ENCODE data around the gene PGM5. TPM values are rescaled to one million over a fixed set of nuclear protein-coding genes. Genes with fewer than 3 reads are reported as not detected.

PGM5 gene
- total RNA-seq, 1 experiment from 2014 or later = 0.15 TPM

DNA sequence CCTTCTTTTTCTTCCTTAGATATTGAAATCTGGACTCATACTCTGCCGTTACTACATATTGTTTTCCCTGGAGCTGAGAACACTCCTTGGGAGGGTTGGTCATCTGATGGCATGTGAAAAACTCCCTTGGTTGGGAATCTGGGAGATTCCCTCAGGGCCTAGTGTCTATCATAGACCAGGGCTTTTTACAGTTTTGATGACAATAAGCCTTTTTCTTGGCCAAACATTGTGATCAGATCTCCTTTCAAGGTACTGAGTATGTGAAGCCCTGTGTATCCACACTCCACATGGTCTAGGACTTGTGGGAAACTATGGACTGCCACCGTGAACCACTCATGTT is 151.4 kb downstream of the PGM5 start:
- Histone ChIP-seq H2AFZ (ENCODE audit: low read depth, low read length, poor library complexity, severe bottlenecking) (peak overlapping the region; percentile 16), H3K27ac (ENCODE audit: low read depth, low read length) (no peak overlapping the region), H4K20me1 (ENCODE audit: insufficient read depth) (no peaks in the 10 kb centered on the region), H3K36me3 (ENCODE audit: control insufficient read depth in 1 of 2, insufficient read depth in 2 of 2, low read length in 2 of 2) (no peaks in the 10 kb centered on the region), H3K79me2 (ENCODE audit: insufficient read depth, low read length) (no peaks in the 10 kb centered on the region), H3K4me2 (ENCODE audit: low read length) (no peak overlapping the region), H3K9me3 (ENCODE audit: control insufficient read depth in 1 of 2, insufficient read depth in 1 of 2, low read depth in 1 of 2, low read length in 2 of 2) (no peaks in the 10 kb centered on the region), H3K4me1 (ENCODE audit: control insufficient read depth in 1 of 2, insufficient read depth in 2 of 2, low read length in 2 of 2) (no peaks in the 10 kb centered on the region), H3K9ac (ENCODE audit: low read length) (no peak overlapping the region), H3K27me3 (ENCODE audit: insufficient read depth, low read length) (peaks cover 12% of the 10 kb centered on the region; the same call in 1 of the 2 replicates), H3K4me3 (replicated peaks in 1 of 2; ENCODE audit: low read depth in 1 of 2, low read length in 2 of 2) (no peak overlapping the region), H3K9me2 (ENCODE audit: insufficient read depth) (no peaks in the 10 kb centered on the region)
- POLR2A ChIA-PET = no interaction called here
- TF ChIP-seq ZNF274 (IDR thresholded peaks at IDR 0.05; ENCODE audit: low read depth, low read length) = no peak
- no peak for TF ChIP-seq TCF7L2 (IDR thresholded peaks at IDR 0.05; ENCODE audit: borderline replicate concordance, extremely low read depth, insufficient read depth, insufficient read length)
- no peak for TF ChIP-seq SP1 (IDR thresholded peaks at IDR 0.05; ENCODE audit: low read depth)
- TF ChIP-seq, protein P1, sequence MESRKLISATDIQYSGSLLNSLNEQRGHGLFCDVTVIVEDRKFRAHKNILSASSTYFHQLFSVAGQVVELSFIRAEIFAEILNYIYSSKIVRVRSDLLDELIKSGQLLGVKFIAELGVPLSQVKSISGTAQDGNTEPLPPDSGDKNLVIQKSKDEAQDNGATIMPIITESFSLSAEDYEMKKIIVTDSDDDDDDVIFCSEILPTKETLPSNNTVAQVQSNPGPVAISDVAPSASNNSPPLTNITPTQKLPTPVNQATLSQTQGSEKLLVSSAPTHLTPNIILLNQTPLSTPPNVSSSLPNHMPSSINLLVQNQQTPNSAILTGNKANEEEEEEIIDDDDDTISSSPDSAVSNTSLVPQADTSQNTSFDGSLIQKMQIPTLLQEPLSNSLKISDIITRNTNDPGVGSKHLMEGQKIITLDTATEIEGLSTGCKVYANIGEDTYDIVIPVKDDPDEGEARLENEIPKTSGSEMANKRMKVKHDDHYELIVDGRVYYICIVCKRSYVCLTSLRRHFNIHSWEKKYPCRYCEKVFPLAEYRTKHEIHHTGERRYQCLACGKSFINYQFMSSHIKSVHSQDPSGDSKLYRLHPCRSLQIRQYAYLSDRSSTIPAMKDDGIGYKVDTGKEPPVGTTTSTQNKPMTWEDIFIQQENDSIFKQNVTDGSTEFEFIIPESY (IDR thresholded peaks at IDR 0.05; ENCODE audit: extremely low read depth, insufficient replicate concordance, low read length) = no peak
- TF ChIP-seq EZH2 (IDR thresholded peaks at IDR 0.05) = no peak
- TF ChIP-seq ELF1 (IDR thresholded peaks at IDR 0.05; ENCODE audit: borderline replicate concordance, low read depth) = no peak
- no peak for TF ChIP-seq CBX3 (IDR thresholded peaks at IDR 0.05; ENCODE audit: low read depth)
- TF ChIP-seq, protein P2, sequence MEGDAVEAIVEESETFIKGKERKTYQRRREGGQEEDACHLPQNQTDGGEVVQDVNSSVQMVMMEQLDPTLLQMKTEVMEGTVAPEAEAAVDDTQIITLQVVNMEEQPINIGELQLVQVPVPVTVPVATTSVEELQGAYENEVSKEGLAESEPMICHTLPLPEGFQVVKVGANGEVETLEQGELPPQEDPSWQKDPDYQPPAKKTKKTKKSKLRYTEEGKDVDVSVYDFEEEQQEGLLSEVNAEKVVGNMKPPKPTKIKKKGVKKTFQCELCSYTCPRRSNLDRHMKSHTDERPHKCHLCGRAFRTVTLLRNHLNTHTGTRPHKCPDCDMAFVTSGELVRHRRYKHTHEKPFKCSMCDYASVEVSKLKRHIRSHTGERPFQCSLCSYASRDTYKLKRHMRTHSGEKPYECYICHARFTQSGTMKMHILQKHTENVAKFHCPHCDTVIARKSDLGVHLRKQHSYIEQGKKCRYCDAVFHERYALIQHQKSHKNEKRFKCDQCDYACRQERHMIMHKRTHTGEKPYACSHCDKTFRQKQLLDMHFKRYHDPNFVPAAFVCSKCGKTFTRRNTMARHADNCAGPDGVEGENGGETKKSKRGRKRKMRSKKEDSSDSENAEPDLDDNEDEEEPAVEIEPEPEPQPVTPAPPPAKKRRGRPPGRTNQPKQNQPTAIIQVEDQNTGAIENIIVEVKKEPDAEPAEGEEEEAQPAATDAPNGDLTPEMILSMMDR (IDR thresholded peaks at IDR 0.05 in 2 of 3, conservative IDR thresholded peaks at IDR 0.05 in 1 of 3; ENCODE audit: borderline replicate concordance in 1 of 3, insufficient read depth in 1 of 3, low read depth in 2 of 3, low read length in 2 of 3) = no peak
- no peak for TF ChIP-seq SIN3A (IDR thresholded peaks at IDR 0.05; ENCODE audit: low read depth)
- no peak for TF ChIP-seq POLR2AphosphoS5 (IDR thresholded peaks at IDR 0.05; ENCODE audit: low read depth, low read length)
- no peak for TF ChIP-seq CEBPB (IDR thresholded peaks at IDR 0.05; ENCODE audit: low read depth)
- no peak for TF ChIP-seq YY1 (IDR thresholded peaks at IDR 0.05; ENCODE audit: extremely low read depth, insufficient replicate concordance, low read depth, low read length)
- TF ChIP-seq, protein P3, sequence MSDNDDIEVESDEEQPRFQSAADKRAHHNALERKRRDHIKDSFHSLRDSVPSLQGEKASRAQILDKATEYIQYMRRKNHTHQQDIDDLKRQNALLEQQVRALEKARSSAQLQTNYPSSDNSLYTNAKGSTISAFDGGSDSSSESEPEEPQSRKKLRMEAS (IDR thresholded peaks at IDR 0.05) = no peak
- TF ChIP-seq, protein P4, sequence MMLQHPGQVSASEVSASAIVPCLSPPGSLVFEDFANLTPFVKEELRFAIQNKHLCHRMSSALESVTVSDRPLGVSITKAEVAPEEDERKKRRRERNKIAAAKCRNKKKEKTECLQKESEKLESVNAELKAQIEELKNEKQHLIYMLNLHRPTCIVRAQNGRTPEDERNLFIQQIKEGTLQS (IDR thresholded peaks at IDR 0.05) = no peak
- no TSS peak for BruUV-seq (replicated peaks)
- intact Hi-C loops (cut with micrococcal nuclease) = no loop called here
- RAD21 ChIA-PET (ENCODE audit: low non-redundant PET in 1 of 2, low total read pairs in 2 of 2, uncharacterized antibody in 2 of 2, unreplicated experiment in 2 of 2) = no interaction called here
- no peak for ATAC-seq
- CTCF ChIA-PET = interaction anchor here (0.8 to 1.5 kb wide), 3 partner anchors 35 to 492 kb away, joined by 3 read pairs; no protein-coding TSS in a partner anchor
- DNase-seq (ENCODE audit: low read depth, low spot score) = no peak
